Activated naive CD4-positive, alpha-beta T cell treated with Interleukin-2 at 50 U/mL for 16 hours (primary cell): ENCODE data around the gene POLD3.

ENCODE experiments used
- DNase-seq: peaks from one replicate; pipeline ENCODE4 v3.0.0-alpha.2; 2020

POLD3 gene, protein sequence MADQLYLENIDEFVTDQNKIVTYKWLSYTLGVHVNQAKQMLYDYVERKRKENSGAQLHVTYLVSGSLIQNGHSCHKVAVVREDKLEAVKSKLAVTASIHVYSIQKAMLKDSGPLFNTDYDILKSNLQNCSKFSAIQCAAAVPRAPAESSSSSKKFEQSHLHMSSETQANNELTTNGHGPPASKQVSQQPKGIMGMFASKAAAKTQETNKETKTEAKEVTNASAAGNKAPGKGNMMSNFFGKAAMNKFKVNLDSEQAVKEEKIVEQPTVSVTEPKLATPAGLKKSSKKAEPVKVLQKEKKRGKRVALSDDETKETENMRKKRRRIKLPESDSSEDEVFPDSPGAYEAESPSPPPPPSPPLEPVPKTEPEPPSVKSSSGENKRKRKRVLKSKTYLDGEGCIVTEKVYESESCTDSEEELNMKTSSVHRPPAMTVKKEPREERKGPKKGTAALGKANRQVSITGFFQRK

GRCh38 chr11:74592441-74593362 lies at the start of gene POLD3:
Gene POLD3, plus strand, starts transcription at chr11:74592582. Its CDS starts 77 bp downstream, at chr11:74592659.
- DNase-seq: peak; percentile 96

DNA sequence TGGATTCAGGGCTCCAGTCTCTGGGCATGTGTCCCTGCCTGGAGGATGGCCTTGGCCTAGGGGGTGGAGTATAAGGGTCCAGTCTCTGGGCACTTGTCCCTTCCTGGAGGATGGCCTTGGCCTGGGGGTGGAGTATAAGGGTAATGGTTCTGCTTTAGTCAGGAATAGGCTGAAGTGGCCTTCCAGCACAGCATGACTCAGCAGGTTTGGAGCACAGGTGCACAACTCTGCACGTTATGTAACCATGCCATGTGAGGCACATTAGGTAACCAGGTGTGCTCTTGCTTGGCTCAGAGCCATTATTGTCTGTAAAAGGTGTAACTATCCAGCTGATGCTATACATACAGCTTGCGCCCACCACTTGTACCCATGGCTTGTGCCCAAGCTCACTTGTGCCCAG lies 48.4 kb upstream of the POLD3 start:
- DNase-seq: no peak

DNA sequence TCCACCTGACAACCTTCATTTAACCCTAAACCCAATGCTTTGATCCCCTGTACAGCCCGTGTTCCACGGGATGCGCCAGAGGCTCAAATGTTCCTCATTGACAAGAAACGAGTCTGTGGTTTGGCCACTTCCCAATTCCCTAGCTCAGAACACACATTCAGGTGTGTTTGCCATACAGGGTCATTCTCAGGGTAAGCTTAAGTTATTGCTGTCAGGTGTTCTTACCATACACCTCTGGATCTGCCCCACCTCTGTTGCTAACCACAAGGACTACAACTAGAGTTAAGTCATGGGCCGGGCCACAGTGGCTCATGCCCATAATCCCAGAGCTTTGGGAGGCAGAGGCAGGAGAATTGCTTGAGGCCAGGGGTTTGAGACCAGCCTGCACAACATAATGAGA lies 45.6 kb upstream of the POLD3 start:
- DNase-seq: no peak

GRCh38 chr11:74550991-74551753 lies 41.2 kb upstream of the POLD3 start:
- DNase-seq: no peak

DNA sequence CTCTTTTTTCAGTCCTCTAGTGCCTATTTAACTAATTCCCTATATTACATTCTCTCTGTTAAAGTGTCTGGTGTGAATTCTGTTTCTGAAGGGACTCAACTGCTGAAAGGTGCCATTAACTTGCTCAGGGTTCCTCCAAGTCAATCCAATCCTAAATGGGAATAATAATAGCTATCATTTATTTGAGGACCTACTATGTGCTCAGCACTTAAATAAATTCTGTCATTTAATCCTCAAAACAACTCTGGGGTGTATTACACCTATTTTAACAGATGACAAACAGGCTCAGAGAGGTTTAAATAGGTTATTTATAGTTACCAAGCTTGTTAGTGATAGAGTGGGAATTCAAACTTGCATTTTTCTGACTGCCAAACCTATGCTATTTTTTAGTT lies 40.6 kb upstream of the POLD3 start:
- DNase-seq: no peak

- DNase-seq: no peak
Observed at GRCh38 chr11:74557526-74557925, 34.9 kb upstream of the POLD3 start.

DNA sequence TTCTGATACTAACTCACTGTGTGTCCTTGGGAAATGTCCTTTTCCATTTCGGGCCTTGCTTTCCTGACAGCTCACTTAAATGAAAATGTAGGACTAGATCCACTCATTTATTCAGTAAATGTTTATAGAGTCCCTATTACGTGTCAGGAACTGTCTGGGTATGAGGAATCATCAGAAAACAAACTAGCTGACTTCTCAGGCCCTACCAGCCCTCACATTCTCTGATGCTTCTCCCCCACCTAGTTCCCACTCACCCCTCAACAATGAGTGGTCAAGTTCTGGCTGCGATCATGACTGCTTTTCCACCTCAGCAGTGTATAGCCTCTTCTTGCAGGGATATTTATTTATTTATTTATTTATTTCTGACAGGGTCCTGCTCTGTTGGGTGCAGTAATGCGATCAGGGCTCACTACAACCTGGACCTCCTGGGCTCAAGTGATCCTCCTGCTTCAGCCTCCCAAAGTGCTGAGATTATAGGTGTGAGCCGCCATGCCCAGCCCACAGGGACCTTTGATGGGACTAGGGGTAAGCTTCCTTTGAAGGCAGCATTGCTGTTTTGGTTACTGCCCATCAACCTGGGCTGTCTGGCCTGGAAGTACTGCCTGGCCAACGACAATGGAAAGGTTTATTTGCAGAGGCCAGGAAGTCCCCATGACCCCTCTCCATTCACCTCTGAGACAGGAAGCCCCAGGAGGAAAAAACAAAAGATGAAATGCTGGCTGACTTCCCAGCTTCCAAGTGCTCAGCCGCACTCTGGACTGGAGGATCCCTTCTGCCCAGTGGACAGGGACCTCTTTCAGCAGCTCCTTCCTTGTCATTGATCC lies 33.1 kb upstream of the POLD3 start:
- no peak for DNase-seq

- no peak for DNase-seq
Observed at GRCh38 chr11:74559934-74560309, 32.5 kb upstream of the POLD3 start.

DNA sequence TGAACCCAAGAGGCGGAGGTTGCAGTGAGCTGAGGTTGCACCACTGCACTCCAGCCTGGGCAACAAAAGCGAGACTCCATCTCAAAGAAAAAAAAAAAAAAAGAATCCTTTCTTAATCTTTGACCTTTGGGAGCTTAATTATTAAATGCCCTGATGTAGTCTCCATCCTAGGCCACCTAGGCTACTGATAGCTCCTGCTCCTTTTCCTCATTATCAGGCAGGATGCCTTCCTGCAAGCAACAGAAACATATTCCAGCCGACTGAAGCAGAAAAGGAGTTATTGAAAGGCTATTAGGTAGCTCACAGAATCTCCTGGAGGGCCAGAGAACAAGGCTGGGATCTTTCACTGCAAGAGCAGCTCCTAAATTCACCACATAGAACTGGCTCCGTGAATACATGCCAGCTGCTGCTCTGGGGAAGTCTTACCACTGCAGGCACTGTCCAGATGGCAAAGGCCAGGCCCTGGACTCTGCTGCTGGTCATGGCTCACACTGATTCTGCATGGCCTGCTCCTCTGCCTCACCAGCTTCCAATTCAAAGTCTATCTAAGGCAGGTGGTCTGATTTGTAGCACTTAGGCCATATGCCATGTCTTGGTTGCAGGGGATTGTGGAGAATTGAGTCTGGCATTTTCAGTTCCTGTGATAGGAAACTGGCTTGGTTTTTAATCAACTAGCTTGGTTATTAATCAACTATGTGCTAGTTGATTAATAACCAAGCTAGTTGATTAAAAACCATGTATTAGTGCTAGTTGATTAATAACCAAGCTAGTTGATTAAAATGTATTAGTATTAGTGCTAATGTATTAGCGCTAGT lies 26.0 kb upstream of the POLD3 start:
- DNase-seq: no peak

DNA sequence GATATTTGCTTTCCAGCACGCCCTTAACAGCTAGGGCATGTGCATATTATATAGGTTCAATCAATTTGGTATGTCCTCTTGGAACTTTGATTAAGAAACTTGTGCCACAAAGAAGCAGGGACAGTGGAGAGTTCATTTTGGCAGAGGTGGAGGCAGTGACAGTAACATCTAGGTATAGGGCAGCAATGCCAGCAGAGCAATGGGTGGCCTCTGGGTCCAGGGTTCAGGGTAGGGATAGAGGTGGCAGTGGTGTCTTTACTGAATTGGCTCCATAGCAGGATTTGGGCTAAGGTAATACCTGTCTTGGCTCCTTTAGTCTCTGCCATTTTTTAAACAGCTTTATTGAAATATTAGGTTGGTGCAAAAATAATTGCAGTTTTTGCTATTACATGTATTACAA lies 24.4 kb upstream of the POLD3 start:
- no peak for DNase-seq

- DNase-seq: peak; percentile 4
Observed at GRCh38 chr11:74570266-74571061, 21.9 kb upstream of the POLD3 start.

GRCh38 chr11:74571062-74571399 lies 21.4 kb upstream of the POLD3 start:
- no peak for DNase-seq

DNA sequence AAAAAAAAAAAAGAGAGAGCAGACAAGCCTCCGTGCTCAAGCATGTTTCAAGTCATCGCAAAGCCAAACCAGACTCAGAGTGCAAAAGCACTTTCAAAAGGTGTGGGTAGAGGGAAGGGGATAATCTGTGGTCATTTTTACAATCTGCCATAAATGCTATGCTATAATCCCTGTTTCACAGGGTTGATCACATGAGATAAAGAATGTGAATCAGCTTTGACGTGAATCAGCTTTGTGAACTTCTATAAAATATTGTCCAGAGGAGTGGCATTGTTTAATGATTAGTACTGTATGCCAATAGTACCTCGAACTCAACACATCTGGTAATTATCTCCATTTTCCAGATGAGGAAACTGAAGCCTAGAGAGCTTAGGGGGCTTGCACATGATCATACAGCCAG lies 20.0 kb upstream of the POLD3 start:
- no peak for DNase-seq

- no peak for DNase-seq
Observed at GRCh38 chr11:74574563-74574962, 17.8 kb upstream of the POLD3 start.

- DNase-seq: no peak
Observed at GRCh38 chr11:74575999-74576398, 16.4 kb upstream of the POLD3 start.

- no peak for DNase-seq
Observed at GRCh38 chr11:74577181-74577580, 15.2 kb upstream of the POLD3 start.

DNA sequence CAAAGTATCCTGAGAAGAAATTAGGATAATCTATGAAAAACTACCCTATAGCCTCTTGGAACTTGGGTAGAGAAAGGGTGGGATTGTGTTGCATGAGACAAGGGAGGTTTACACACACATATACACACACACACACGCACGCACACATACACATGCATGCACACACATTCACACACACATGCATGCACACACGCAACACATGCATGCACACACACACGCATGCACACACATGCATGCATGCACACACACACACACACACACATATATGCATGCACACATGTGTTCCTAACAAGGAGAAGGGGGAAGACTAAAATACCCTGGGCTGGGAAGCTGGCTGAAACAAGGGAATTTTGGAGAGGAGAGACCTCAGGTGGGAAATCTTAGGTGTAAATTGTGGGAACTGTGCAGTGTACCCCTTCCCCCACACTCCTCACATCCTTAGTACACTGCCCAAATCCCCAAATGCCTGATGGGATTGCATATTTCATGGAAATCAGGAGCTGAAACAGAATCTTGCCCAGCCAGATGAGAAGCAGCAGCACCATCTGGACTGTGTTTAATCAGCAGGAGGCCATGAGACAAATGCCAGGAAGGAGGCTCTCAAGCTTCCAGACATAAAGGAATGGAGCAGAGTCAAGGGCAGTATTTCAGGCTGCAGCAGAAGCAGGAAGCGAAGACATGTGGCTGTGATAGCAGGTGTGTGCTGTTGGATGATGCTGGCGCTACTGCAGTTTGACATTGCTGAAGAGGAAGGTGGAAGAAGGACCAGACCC lies 14.6 kb upstream of the POLD3 start:
- DNase-seq: no peak

DNA sequence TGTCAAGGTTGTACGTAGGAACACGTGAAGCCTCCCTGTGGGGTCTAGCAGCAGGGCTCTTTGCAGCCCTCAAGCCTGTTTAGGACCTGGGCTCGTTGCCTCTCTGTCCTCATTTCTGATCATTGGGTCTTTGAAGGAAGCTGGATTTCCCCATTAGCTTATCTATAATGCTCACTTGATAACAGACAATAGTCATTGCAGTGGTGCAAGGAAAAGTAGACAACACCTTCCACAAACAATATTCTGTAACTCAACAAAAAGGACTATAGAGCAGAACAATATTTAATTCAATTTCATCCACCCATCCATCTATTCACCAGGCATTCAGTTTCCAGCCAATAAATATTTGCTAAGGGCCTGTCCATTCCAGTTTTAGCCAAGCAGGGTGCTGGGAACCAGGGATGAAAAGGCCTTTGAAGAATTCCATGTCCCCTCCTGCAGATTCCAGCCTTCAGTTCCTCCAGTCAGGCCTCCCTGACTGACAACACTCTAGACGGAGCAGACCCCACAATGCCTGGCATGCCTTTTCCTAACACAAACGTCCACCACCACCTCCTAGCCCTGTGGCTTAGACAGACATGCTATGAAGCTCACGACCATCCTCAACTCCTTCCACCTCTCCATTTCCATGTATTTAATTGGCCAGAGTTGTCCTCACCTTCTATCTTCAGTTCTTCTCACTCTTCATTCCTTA lies 12.7 kb upstream of the POLD3 start:
- DNase-seq: no peak

GRCh38 chr11:74581954-74582547 lies 10.3 kb upstream of the POLD3 start:
- DNase-seq: no peak
